ENCODE results near the gene TLX1. TPM values are rescaled to one million over a fixed set of nuclear protein-coding genes. Genes with fewer than 3 reads are reported as not detected.

The TLX1 gene
- total RNA-seq, 1 donor from 2014 or later: not detected

GRCh38 chr10:101133489-101134298, 2.6 kb downstream of the TLX1 start:
- Histone ChIP-seq H3K4me1 (ENCODE audit: control insufficient read depth in 3 of 3, insufficient read depth in 3 of 3, low read length in 3 of 3) (peaks cover 19 to 30% (median 26%) of the 10 kb centered on the region in 3 donors), H3K9ac (ENCODE audit: low read depth in 1 of 3, low read length in 3 of 3) (peak overlapping the region in 1 of 3 donors; percentile 25), H3K27me3 (ENCODE audit: control insufficient read depth in 3 of 3, insufficient read depth in 3 of 3, low read length in 3 of 3) (peaks cover 91 to 98% (median 93%) of the 10 kb centered on the region in 3 donors), H3K36me3 (ENCODE audit: control insufficient read depth in 3 of 3, insufficient read depth in 3 of 3, low read length in 3 of 3) (no peaks in the 10 kb centered on the region), H3K27ac (ENCODE audit: low read depth, low read length) (no peak overlapping the region), H3K9me3 (ENCODE audit: control insufficient read depth in 3 of 3, low read length in 3 of 3) (no peaks in the 10 kb centered on the region), H3K4me3 (ENCODE audit: low read length in 3 of 3) (peak overlapping the region in 2 of 3 donors; percentile 35)

GRCh38 chr10:101134299-101135127, 3.4 kb downstream of the TLX1 start:
- no peak overlapping the region for H3K27ac ChIP-seq (ENCODE audit: low read depth, low read length)
- no peaks in the 10 kb centered on the region for H3K9me3 ChIP-seq (ENCODE audit: control insufficient read depth in 3 of 3, low read length in 3 of 3)
- peaks cover 96 to 100% (median 97%) of the 10 kb centered on the region in 3 donors for H3K27me3 ChIP-seq (ENCODE audit: control insufficient read depth in 3 of 3, insufficient read depth in 3 of 3, low read length in 3 of 3)
- peaks cover 19 to 30% (median 26%) of the 10 kb centered on the region in 3 donors for H3K4me1 ChIP-seq (ENCODE audit: control insufficient read depth in 3 of 3, insufficient read depth in 3 of 3, low read length in 3 of 3)
- H3K4me3 ChIP-seq (ENCODE audit: low read length in 3 of 3): peak overlapping the region; percentile 31 to 35 (median 35)
- no peaks in the 10 kb centered on the region for H3K36me3 ChIP-seq (ENCODE audit: control insufficient read depth in 3 of 3, insufficient read depth in 3 of 3, low read length in 3 of 3)
- peak overlapping the region in 2 of 3 donors; percentile 14 to 25 for H3K9ac ChIP-seq (ENCODE audit: low read depth in 1 of 3, low read length in 3 of 3)

- Histone ChIP-seq H3K9ac (ENCODE audit: low read depth in 1 of 3, low read length in 3 of 3) (no peak overlapping the region), H3K27me3 (ENCODE audit: control insufficient read depth in 3 of 3, insufficient read depth in 3 of 3, low read length in 3 of 3) (peaks cover 96 to 100% (median 97%) of the 10 kb centered on the region in 3 donors), H3K36me3 (ENCODE audit: control insufficient read depth in 3 of 3, insufficient read depth in 3 of 3, low read length in 3 of 3) (no peaks in the 10 kb centered on the region), H3K4me1 (ENCODE audit: control insufficient read depth in 3 of 3, insufficient read depth in 3 of 3, low read length in 3 of 3) (peaks cover 19 to 30% (median 26%) of the 10 kb centered on the region in 3 donors), H3K27ac (ENCODE audit: low read depth, low read length) (no peak overlapping the region), H3K4me3 (ENCODE audit: low read length in 3 of 3) (peak overlapping the region in 1 of 3 donors; percentile 35), H3K9me3 (ENCODE audit: control insufficient read depth in 3 of 3, low read length in 3 of 3) (no peaks in the 10 kb centered on the region)
Observed at GRCh38 chr10:101135141-101136006, 4.3 kb downstream of the TLX1 start.

- H3K27me3 ChIP-seq (ENCODE audit: control insufficient read depth in 3 of 3, insufficient read depth in 3 of 3, low read length in 3 of 3): peaks cover 96 to 100% (median 97%) of the 10 kb centered on the region in 3 donors
Observed at GRCh38 chr10:101136007-101136707, 5.1 kb downstream of the TLX1 start.

GRCh38 chr10:101136708-101137121, 5.6 kb downstream of the TLX1 start:
- peaks cover 97 to 100% (median 98%) of the 10 kb centered on the region in 3 donors for H3K27me3 ChIP-seq (ENCODE audit: control insufficient read depth in 3 of 3, insufficient read depth in 3 of 3, low read length in 3 of 3)
- H3K9ac ChIP-seq (ENCODE audit: low read depth in 1 of 3, low read length in 3 of 3): no peak overlapping the region
- H3K9me3 ChIP-seq (ENCODE audit: control insufficient read depth in 3 of 3, low read length in 3 of 3): no peaks in the 10 kb centered on the region
- no peak overlapping the region for H3K27ac ChIP-seq (ENCODE audit: low read depth, low read length)
- H3K4me3 ChIP-seq (ENCODE audit: low read length in 3 of 3): no peak overlapping the region
- no peaks in the 10 kb centered on the region for H3K36me3 ChIP-seq (ENCODE audit: control insufficient read depth in 3 of 3, insufficient read depth in 3 of 3, low read length in 3 of 3)
- H3K4me1 ChIP-seq (ENCODE audit: control insufficient read depth in 3 of 3, insufficient read depth in 3 of 3, low read length in 3 of 3): peaks cover 12 to 21% (median 19%) of the 10 kb centered on the region in 3 donors

More at GRCh38 chr10:101136007-101136707, 5.1 kb downstream of the TLX1 start:
- no peaks in the 10 kb centered on the region for H3K9me3 ChIP-seq (ENCODE audit: control insufficient read depth in 3 of 3, low read length in 3 of 3)
- H3K9ac ChIP-seq (ENCODE audit: low read depth in 1 of 3, low read length in 3 of 3): no peak overlapping the region
- no peak overlapping the region for H3K27ac ChIP-seq (ENCODE audit: low read depth, low read length)
- peaks cover 16 to 26% (median 23%) of the 10 kb centered on the region in 3 donors for H3K4me1 ChIP-seq (ENCODE audit: control insufficient read depth in 3 of 3, insufficient read depth in 3 of 3, low read length in 3 of 3)
- H3K36me3 ChIP-seq (ENCODE audit: control insufficient read depth in 3 of 3, insufficient read depth in 3 of 3, low read length in 3 of 3): no peaks in the 10 kb centered on the region
- no peak overlapping the region for H3K4me3 ChIP-seq (ENCODE audit: low read length in 3 of 3)

GRCh38 chr10:101137271-101137670, 6.2 kb downstream of the TLX1 start:
- Histone ChIP-seq H3K4me3 (ENCODE audit: low read length in 3 of 3) (no peak overlapping the region), H3K27ac (ENCODE audit: low read depth, low read length) (no peak overlapping the region), H3K4me1 (ENCODE audit: control insufficient read depth in 3 of 3, insufficient read depth in 3 of 3, low read length in 3 of 3) (peaks cover 12 to 18% (median 18%) of the 10 kb centered on the region in 3 donors), H3K9ac (ENCODE audit: low read depth in 1 of 3, low read length in 3 of 3) (no peak overlapping the region), H3K36me3 (ENCODE audit: control insufficient read depth in 3 of 3, insufficient read depth in 3 of 3, low read length in 3 of 3) (no peaks in the 10 kb centered on the region), H3K27me3 (ENCODE audit: control insufficient read depth in 3 of 3, insufficient read depth in 3 of 3, low read length in 3 of 3) (peaks cover 96 to 100% (median 98%) of the 10 kb centered on the region in 3 donors), H3K9me3 (ENCODE audit: control insufficient read depth in 3 of 3, low read length in 3 of 3) (no peaks in the 10 kb centered on the region)

- Histone ChIP-seq H3K9me3 (ENCODE audit: control insufficient read depth in 3 of 3, low read length in 3 of 3) (no peaks in the 10 kb centered on the region), H3K36me3 (ENCODE audit: control insufficient read depth in 3 of 3, insufficient read depth in 3 of 3, low read length in 3 of 3) (no peaks in the 10 kb centered on the region), H3K27ac (ENCODE audit: low read depth, low read length) (no peak overlapping the region), H3K9ac (ENCODE audit: low read depth in 1 of 3, low read length in 3 of 3) (no peak overlapping the region), H3K27me3 (ENCODE audit: control insufficient read depth in 3 of 3, insufficient read depth in 3 of 3, low read length in 3 of 3) (peaks cover 92 to 95% (median 94%) of the 10 kb centered on the region in 3 donors), H3K4me3 (ENCODE audit: low read length in 3 of 3) (no peak overlapping the region), H3K4me1 (ENCODE audit: control insufficient read depth in 3 of 3, insufficient read depth in 3 of 3, low read length in 3 of 3) (peaks cover 15 to 21% (median 19%) of the 10 kb centered on the region in 3 donors)
Observed at GRCh38 chr10:101138788-101139420, 7.8 kb downstream of the TLX1 start.

- Histone ChIP-seq H3K9me3 (ENCODE audit: control insufficient read depth in 3 of 3, low read length in 3 of 3) (no peaks in the 10 kb centered on the region), H3K9ac (ENCODE audit: low read depth in 1 of 3, low read length in 3 of 3) (no peak overlapping the region), H3K4me1 (ENCODE audit: control insufficient read depth in 3 of 3, insufficient read depth in 3 of 3, low read length in 3 of 3) (peaks cover 13 to 15% (median 13%) of the 10 kb centered on the region in 3 donors), H3K27me3 (ENCODE audit: control insufficient read depth in 3 of 3, insufficient read depth in 3 of 3, low read length in 3 of 3) (peaks cover 87 to 94% (median 91%) of the 10 kb centered on the region in 3 donors), H3K36me3 (ENCODE audit: control insufficient read depth in 3 of 3, insufficient read depth in 3 of 3, low read length in 3 of 3) (no peaks in the 10 kb centered on the region), H3K27ac (ENCODE audit: low read depth, low read length) (no peak overlapping the region), H3K4me3 (ENCODE audit: low read length in 3 of 3) (no peak overlapping the region)
Observed at GRCh38 chr10:101139421-101139911, 8.4 kb downstream of the TLX1 start.

All from skeletal muscle tissue (tissue), 4 donors.